Fibroblast of pulmonary artery (primary cell): ENCODE data around the gene ENGASE.

ENCODE experiments used
- DNase-seq: peaks from one replicate; pipeline ENCODE4 v3.0.0-alpha.2; 2010; ENCODE audit warnings: low read depth
- H3K4me3 ChIP-seq: replicated peaks from 2 replicates; pipeline ENCODE4 v1.5.1; 2011; ENCODE audit warnings: low read depth, mild to moderate bottlenecking, control low read depth, low read length, moderate library complexity
- TF ChIP-seq, protein P1 (sequence below): IDR thresholded peaks from 2 replicates; pipeline ENCODE4 v1.5.1; 2011; ENCODE audit warnings: mild to moderate bottlenecking, control low read depth, low read length, inconsistent platforms; ENCODE audit errors: missing control alignments

ENGASE gene

DNA sequence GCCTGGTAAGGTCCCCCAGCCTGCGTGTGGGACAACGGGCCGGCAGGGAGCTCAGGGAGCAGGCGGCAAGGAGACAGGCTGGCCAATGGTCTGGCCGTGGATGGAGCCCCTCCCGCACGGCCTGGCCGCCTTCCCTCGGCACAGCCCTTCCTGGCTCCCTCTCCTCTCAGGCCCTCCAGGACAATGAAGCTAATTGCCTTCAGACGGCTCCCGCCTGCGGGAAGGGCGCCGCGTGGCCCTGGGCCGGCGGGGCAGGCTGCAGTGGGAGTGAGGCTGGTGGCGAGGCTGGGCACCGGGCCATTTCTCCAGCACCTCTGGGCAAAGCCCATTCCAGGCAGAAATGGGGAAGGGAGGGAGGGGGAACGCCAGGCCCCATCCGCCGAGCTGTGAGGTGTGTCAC, 50.9 kb downstream of the ENGASE start:
- TF ChIP-seq, protein P1, sequence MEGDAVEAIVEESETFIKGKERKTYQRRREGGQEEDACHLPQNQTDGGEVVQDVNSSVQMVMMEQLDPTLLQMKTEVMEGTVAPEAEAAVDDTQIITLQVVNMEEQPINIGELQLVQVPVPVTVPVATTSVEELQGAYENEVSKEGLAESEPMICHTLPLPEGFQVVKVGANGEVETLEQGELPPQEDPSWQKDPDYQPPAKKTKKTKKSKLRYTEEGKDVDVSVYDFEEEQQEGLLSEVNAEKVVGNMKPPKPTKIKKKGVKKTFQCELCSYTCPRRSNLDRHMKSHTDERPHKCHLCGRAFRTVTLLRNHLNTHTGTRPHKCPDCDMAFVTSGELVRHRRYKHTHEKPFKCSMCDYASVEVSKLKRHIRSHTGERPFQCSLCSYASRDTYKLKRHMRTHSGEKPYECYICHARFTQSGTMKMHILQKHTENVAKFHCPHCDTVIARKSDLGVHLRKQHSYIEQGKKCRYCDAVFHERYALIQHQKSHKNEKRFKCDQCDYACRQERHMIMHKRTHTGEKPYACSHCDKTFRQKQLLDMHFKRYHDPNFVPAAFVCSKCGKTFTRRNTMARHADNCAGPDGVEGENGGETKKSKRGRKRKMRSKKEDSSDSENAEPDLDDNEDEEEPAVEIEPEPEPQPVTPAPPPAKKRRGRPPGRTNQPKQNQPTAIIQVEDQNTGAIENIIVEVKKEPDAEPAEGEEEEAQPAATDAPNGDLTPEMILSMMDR = no peak
- no peak for DNase-seq
- no peak overlapping the region for H3K4me3 ChIP-seq

DNA sequence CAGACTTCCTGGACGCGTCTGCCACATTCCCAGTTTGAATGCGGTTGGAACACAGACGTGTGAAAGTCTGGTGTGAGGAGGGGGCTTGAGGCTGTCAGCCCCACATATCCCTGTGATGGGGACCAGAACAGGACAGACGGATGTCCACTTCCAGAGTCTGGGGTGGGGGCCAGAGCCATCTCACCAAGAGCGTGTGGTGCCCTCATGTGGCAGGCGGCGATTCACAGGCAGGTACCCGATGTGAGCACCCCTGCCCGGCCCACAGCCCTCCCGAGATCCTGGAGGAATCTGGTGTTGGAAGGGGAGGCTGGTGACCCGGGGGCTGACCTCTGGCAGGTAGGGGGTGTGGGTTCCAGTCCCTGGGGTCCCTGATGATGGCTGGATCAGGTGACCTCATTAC, 51.5 kb downstream of the ENGASE start:
- TF ChIP-seq, protein P1 = no peak
- DNase-seq = no peak

DNA sequence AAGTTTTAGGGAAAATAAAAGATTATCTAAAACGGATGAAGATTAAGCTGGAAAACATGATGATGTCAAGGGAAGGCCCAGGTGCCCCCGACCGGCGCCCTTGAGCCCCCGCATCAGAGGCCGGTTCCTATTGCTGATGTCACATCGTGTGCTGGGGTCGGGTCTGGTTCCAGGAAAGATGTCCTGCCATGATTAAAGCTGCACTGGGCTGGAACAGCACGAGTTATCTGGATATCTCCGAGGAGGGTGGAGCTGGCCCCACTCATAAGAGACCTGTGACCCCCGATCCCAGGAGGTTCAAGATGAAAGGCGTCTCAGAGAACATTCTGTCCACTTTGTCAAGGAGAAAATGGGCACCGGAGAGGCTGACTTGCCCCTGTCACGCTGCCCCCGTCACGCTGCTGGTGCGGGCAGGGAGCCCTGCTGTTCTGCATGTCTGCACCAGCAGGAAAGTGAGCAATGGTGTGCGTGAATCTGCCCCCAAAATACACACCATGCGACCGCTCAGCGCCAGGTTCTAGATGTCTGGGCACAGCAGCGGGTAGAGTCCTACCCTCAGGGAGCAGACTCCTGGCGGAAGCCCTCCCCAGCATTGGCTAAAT, 53.0 kb downstream of the ENGASE start:
- no peak overlapping the region for H3K4me3 ChIP-seq
- no peak for DNase-seq
- TF ChIP-seq, protein P1 = no peak

More for the DNA sequence above, 51.5 kb downstream of the ENGASE start:
- no peak overlapping the region for H3K4me3 ChIP-seq

DNA sequence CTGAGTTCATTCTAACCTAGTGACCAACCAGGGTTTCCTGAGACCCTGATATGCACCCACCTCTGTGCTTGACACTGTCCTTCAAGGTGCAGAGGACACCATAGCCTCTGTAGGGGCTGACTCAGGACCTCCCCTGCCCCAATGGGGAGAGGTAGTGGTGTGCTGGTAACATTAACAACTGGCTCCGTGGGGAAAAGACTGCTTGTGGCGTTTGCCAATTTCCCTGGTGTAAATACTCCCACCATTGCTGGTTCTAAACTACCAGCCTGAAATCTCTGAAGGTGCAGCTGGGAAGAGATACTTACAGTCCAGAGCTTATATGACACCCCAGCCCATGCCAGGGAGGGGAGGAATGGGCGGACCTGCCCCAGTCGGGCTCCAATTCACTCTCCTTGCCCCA, 54.9 kb downstream of the ENGASE start:
- DNase-seq = no peak
- H3K4me3 ChIP-seq = no peak overlapping the region
- TF ChIP-seq, protein P1 = no peak

DNA sequence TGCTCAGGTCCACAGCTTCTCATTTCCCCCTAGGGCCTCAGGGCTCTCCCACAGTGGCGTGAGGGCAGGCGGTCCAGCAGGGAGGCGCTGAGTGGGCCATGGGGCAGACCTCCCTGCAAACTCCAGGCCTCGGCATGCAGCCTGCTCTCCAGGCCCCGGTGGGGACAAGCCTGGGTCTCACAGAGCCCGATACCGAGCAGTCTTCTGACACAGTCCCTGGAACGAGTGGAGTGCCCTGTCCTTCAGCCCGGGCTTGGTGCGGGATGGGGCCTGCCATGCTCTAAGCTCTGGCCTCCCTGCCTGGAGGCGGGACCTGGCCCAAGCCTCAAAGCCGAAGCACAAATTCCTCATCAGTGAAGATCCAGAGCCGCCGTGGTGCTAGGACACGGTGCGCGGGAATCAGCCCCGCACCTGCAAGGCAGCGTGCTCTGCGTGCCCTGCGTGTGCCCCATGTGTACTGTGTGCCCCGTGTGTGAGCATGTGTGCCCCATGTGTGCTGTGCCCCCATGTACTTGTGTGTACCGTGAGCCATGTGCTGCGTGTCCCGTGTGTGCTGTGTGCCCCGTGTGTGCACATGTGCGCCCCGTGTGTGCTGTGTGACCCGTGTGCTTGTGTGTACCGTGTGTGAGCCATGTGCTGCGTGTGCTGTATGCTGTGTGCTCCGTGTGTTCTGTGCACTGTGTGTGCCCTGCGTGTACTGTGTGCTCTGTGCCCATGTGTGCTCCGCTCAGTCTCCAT, 56.1 kb downstream of the ENGASE start:
- TF ChIP-seq, protein P1 = no peak
- no peak for DNase-seq
- no peak overlapping the region for H3K4me3 ChIP-seq

DNA sequence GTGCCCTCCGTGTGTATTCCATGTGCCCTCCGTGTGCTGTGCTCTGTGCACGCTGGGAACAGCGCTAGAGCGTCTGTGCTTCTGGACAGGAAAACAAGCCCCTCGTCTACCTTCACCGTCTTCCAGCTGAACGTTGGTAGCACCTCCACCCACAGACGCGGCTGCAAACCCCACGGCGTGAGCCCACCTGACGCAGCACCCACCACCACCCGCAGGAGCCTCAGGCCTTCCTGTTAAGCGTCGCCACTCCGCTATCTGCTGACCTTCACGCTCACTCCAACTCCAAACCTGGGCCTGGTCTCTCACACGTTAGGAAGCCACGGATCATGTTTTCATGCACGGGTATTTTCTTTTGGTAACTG, 56.6 kb downstream of the ENGASE start:
- TF ChIP-seq, protein P1 = no peak
- no peak for DNase-seq
- no peak overlapping the region for H3K4me3 ChIP-seq

DNA sequence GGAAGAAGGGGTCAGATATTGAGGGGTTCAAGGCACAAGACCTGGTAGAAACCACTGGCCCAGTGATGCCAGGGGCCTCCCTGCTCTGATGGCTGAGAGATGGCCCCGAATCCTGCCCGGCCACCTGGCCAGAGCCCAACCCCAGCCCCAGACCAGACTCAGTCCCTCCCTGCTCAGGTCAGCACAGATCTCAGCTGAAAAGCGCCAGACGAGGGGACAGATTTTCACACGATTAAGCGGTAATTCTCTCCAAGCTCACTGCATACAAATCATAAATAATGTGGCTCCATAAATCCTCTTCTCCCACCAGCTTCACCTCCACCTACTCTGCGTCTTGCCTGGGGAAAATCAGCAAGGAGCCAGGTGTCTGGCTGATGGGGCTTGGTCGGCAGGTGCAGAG, 57.1 kb downstream of the ENGASE start:
- DNase-seq = no peak
- TF ChIP-seq, protein P1 = no peak
- H3K4me3 ChIP-seq = no peak overlapping the region
